HG03521 (cell line): ENCODE results near the gene TMEM232.
"Not testable (repeated sequence)": the region's sequence is repeated elsewhere in the genome, so short reads cannot be mapped to it uniquely, and the experiment has no call there.

Source experiments
- ATAC-seq: cut with Tn5 transposase; IDR thresholded peaks from one replicate; pipeline ENCODE4 v1.9.1; 2021; ENCODE audit warnings: mild to moderate bottlenecking, moderate library complexity; ENCODE audit not compliant: unreplicated experiment

TMEM232 gene

DNA sequence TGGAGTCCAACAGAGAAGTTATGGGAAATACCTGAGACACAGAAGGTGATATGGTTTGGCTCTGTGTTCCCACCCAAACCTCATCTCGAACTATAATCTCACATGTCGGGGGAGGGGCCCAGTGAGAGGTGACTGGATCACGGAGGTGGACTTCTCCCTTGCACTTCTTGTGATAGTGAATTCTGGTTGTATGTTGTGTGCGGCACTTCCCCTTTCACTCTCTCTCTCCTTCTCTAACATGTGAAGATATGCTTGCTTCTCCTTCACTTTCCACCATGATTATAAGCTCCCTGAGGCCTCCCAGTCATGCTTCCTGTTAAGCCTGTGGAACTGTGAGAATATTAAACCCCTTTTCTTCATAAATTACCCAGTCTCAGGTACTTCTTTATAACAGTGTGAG, 96.1 kb downstream of the TMEM232 start:
- ATAC-seq, result no peak

DNA sequence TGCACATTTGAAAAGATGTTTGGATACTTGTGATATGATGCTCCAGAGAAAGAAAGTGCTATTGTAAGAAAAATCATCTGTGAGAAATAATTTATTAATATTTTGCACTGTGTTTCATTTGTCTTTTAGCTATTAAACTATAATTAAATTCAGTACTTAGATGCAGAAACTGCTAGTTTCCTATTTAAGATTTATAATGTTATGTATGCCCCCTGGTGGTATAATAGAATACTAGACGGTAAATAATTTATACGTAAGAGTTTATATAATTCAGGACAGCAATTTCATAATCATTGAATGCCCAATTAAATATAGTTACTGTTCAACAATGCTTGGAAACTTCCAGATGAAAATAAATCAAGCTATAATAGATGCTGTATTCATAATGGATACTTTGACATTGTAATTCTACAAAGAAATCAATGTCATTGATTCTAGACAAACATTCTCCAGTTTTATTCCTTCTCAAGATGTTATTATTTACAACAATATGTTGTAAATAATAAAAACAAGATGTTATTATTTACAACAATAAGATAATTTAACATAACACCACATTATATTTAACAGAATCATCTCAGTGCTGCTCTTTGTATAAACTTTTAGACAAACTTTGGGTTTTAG, 101.0 kb downstream of the TMEM232 start:
- ATAC-seq, result no peak

DNA sequence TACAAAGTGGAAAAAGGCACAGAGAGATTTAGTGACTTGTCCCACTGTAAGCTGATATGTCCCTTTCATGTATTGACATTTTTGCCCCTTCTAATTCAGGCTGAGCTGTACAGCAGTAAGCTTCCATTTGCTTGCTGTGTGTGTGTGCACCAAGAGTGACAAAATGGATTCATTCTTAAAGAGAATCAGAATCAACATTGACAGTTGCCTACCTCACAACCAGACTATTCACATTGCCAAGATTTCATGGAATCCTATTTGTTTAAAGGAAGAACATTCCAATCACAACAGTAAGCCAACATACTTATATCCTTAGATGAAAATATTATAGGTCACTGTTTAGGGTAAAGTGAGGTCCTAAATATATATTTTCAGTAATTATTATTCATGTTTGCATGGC, 102.6 kb downstream of the TMEM232 start:
- no peak for ATAC-seq

DNA sequence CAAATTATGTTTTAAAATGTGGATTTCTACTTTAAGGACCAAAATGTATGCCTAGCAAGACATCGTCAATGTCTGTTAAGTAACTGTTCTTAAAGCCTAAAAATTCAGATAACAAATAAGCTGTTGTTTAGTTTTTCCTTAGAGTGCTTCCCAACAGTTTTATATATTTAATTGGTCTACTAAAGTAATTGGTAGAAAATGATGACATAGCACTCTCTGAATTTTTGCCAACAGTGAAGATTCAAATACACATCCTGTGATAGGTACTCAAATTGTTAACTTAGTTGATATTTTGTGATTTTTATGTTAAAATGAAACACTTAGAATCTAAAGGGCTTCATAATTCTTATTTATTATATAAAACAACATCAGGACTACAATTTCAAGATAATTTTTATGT, 107.5 kb downstream of the TMEM232 start:
- no peak for ATAC-seq

DNA sequence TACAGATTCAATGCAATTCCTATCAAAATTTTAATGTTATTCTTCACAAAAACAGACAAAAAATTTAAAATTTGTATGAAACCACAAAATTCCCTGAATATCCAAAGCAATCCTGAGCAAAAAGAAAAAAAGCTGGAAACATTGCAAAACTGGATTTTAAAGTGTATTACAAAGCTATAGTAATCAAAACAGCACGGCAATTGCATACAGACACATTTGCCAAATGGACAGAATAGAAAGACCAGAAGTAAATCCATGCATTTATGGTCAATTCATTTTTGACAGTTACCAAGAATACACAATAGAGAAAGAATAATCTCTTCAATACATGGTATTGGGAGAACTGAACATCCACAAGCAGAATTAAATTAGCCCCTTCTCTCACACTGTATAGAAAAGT, 110.5 kb downstream of the TMEM232 start:
- no peak for ATAC-seq

DNA sequence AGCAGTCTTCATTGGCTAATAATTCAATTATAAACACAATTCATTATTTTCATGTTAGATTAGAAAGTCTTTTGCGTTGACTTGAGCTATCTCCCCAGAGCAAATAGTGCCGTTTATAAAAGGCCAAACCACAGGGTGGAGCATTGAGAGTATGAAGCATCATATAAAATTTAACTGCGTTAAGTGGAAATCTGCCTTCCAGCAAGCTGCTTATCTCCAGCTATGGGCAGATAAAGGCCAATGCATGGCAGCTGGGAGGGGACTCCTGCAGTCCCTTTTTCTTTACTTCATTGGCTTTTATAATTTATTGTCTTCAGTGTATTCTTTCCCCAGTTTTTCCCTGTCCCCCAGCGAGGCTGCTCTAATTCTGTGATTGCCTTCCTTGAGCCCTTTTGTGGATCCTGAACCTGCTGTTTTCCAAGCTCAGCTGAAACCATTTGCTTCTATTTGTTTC, 113.7 kb downstream of the TMEM232 start:
- no peak for ATAC-seq

DNA sequence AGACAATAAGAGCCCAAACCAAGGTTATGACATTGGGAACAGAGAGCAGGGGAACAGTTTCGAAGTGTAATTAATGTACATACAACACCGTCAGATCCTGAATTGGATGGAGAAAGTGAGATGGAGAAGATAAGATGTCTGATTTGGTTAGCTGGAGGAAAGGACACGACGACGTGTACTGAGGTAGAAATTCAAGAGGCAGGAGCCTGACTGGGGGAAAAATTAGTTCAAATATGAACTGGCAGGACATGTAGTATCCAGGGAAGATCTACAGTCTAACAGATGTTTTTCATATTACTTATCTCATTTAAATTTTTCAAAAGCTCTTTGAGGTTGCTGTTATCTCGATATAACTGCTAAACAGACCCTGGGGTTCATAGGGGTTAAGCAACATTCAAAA, 114.7 kb downstream of the TMEM232 start:
- ATAC-seq, result no peak

DNA sequence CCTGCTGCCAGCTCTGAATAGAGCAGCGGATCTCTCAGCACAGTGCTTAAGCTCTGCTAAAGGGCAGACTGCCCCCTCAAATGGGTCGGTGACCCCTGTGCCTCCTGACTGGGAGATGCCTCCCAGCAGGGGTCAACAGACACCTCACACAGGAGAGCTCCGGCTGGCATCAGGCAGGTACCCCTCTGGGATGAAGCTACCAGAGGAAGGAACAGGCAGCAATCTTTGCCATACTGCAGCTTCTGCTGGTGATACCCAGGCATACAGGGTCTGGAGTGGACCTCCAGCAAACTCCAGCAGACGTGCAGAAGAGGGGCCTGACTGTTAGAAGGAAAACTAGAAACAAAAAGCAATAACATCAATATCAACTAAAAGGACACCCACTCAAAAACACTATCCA, 131.6 kb downstream of the TMEM232 start:
- no peak for ATAC-seq

DNA sequence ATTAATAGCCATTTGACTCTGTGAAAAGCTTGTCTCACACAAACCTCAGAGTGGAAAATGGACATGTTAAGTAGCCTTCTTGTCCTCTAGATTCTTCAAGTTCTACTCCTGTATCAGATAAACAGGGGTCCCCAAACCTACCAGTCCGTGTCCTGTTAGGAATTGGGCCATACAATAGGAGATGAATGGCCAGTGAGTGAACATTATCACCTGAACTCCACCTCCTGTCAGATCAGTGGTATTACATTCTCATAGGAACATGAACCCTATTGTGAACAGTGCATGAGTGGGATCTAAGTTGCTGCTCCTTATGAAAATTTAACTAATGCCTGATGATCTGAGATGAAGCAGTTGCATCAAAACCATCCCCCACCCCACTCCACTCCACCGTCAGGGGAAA, 136.3 kb downstream of the TMEM232 start:
- ATAC-seq, result no peak

DNA sequence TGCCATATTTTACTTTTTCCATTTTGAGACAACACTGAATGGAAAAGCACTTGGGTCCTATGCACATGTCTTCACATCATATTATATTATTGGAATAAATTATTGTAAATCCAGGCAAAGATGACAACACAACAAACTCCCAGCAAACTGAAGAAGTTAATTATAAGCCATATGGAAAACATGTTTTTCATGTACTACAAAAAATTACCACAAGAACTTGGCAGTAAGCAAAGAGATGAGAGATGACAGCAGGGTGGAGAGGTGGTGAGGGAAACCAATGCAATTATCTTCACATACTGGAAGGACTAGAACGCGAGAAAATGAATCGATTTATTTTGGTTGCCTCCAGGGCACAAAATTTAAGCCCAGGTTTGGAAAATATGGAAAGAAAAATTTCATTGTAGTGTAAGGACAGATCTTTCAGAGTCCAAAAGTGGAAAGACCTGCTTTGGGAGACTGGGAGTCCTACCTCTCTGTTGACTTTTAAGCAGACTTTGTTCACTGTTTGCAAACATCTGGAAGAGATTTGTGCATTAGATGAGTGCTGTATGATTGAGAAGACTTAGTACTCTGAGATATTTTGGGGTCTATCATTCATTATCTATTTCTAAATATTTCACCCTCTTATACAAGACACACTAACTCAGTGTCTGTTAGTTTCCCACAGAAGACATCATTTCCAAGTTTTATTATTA, 138.0 kb downstream of the TMEM232 start:
- ATAC-seq, result no peak

DNA sequence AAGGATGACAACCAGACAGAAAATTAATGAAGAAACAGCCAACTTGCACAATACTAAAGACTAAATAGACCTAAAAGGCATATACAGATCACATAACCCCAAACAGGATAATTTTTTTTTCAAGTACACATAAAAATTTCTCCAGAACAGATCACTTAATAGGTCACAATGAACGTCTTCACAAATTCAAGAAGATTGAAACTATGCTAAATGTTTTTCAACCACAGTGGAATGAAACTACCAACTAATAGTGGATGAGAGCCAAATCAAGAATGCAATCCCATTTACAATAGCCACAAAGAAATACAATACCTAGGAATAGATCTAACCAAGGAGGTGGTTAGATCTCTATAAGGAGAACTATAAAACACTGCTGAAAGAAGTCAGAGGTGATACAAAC, 145.8 kb downstream of the TMEM232 start:
- ATAC-seq, result no peak

DNA sequence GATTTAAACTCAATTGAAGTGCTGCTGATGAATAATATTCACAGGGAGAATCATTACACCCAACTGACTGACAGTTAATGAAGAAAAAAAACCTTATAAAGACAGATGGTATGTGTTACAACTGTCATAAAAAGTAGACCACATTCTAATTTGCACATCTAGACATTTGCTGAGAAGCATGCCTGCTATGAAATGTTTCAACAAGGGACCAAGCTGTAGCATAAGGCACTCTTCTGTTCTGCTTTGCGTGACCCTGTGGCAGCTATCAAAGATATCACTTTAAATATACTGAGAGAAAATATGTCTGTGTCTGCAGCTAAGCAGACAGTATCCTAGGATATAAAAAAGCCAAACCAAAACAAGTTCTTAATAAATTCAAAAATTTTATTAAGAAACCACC, 153.7 kb downstream of the TMEM232 start:
- no peak for ATAC-seq

DNA sequence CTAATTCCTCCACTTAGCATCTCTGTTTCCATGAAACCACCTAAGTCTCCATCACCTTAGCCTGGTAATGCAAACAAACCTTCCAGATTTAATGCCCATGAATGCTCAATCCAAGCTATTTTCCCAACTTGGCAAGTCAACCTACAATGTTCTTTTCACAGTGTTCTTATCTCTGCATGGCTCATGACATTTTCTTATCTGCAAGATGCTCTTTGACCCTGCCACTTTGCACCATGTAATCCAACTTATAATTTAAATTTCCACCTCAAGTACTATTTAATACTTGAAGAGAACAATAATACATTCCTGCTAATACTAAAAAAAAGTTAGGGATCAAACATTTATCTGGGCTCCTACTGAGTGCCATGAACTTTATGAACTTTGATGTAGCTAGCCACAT, 164.3 kb downstream of the TMEM232 start:
- no peak for ATAC-seq

DNA sequence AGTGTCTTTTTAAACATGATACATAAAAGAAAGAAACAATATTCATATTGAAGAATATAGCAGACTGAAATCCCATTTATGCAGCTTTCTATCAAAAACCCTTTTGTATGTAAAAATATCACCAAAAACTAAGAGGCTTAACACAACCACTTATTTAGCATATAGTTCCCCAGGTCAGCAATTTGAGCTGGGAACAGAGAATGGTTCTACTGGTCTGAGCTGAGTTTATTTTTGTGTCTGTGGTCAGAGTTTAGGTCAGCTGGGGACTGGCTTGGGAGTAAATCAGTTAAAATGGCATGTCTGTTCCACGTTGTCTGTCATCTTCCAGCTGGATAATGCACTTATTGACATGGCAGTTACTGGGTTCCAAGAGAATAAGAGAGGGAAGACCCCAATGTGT, 165.0 kb downstream of the TMEM232 start:
- ATAC-seq, result no peak

DNA sequence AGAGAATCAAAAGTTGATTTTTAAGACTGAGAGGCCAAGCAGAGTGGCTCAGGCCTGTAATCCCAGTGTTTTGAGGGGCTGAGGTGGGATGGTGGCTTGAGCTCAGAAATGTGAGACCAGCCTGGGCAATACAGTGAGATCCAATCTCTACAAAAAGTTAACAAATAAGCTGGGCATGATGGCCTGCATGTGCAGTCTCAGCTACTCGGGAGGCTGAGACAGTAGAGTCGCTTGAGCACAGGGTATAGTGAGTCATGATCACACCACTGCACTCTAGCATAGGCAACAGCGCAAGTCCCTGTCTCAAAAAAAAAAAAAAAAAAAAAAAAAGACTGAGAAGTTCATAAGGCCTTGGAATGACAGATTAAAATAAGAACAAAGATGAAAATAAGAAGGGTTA, 177.2 kb downstream of the TMEM232 start:
- ATAC-seq, result no peak

DNA sequence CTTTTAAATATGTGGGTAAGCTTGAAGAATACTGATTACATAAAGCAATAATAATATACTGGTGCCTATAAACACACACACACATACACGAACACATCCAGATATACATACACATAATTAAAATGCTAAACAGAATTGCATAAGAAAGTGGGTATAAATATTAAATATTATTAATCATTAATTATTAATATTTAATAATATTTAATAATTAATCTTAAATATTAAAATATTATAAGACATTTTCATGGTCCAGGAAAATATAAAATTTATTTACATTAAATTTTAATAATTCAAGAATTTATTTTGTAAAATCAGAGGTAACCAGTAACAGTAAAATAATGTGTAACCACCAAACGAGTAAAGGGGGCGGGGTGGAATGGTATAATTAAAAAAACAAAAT, 178.3 kb downstream of the TMEM232 start:
- ATAC-seq, result no peak

DNA sequence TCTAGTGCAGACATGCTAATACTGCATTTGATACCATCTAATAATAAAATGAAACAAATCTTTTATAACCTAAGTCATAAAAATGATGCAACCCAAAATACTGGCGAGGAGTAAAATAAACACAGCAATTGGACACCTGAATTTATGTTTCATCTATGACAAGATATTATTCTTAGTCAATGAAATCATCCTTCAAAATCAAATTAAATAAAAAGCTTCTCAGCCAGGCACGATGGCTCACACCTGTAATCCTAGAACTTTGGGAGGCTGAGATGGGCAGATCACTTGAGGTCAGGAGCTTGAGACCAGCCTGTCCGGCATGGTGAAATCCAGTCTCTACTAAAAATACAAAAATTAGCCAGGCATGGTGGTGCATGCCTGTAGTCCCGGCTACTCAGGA, 179.0 kb downstream of the TMEM232 start:
- no peak for ATAC-seq

DNA sequence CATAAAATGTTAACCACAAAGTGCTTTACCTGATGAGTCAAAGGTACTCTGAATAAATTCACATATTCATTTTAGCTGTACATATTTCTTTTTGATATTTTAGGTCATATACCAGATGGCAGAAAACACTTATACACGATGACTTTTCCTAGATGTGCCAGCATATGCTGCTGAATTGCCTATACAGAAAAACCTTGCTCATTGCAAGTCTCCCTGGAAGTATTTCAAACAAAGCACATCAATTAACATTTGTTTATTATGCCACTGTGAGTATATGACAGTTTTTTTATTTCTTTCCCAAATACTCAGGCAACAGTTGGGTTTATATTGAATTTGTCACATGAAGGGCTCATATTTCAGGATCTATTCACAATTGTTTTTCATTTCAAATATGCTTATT, 180.8 kb downstream of the TMEM232 start:
- ATAC-seq, result no peak

DNA sequence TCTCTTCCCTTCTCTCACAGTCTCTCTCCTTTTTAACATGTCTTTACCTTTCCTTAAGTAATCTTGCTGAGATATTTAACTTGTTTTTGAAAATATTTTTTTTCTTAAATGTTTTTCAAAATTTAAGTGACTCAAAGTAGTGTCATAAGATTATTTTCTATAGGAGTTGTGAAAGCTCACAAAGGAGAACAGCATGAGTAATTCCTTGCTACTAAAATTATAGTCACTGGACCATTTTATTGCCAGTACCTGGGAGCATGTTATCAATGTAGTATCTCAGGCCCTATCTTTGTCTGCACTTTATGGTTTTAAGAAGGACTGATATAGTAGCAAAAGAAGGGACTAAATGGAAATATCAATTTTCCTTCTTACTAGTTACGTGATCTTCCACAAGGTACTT, 181.9 kb downstream of the TMEM232 start:
- ATAC-seq, result no peak

DNA sequence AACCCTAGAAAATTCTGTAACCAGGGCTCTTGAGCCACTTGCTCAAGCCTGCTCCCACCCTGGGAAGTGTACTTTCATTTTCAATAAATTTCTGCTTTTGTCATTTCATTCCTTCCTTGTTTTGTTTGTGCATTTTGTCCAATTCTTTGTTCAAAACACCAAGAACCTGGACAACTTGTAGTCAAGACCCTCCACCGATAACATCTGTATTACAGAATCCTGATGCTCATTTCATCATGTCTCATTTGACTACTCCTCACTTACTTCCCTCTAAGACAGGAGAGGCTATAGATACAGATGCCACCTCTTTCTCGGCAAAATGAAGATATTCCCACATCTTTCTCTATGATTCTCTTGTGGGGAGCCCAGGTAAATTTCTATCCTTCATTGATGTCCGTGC, 183.5 kb downstream of the TMEM232 start:
- no peak for ATAC-seq

DNA sequence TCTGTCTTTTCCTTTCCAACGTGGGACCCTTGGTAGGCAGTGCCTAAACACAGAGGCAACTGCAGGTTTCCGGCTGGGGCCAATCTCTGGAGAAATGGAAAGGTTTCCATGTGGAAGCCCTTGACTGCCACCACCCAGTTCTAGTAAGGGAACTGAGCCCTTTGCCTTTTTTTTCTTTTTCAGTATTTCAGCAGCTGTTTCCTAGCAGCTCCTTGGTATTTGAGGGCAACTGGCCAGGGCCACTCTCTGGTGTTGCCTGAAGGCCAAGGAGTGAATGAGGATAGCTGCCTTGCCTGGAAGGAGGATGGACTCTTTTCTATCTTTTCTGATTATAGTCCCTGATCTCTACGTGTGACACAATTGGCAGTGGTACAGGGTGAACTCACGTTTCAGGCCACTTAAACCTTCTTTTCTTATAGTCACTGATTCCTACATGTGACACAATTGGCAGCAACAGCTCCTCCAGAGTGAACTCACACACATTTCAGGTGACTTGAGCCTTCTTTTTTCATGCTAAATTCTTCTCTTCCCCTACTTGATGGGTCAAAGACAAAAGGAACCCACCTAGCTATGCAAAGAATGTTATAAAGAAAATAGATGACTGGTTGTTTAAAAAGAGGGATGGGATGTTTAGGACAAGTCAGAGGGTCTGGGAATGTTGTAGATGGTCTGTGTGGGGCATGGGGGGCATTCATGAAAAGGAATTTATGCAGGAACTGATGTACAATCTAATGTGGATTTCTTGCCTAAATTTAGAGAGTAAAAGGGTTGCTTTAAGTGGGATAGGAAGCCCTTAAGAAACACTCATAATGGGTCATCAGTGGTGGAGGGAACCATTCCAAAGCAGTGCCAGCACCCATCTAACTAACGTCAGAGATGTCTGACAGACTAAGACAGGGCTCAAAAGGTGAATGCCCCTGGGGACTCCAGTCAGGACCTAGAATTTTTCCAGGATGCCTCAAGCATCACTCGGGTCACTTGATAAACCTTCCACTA, 190.1 kb downstream of the TMEM232 start:
- ATAC-seq, result no peak

DNA sequence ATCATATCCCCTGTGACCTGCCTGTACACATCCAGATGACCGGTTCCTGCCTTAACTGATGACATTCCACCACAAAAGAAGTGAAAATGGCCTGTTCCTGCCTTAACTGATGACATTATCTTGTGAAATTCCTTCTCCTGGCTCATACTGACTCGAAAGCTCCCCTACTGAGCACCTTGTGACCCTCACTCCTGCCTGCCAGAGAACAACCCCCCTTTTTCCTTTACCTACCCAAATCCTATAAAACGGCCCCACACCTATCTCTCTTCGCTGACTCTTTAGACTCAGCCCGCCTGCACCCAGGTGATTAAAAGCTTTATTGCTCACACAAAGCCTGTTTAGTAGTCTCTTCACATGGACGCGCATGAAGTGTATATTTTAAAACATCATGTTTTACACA, 191.3 kb downstream of the TMEM232 start:
- ATAC-seq, result not testable (repeated sequence)
